RWPE1 (cell line): ENCODE data around the gene RBAK.
"Not testable (repeated sequence)": the region's sequence is repeated elsewhere in the genome, so short reads cannot be mapped to it uniquely, and the experiment has no call there.

ENCODE experiments used
- CTCF ChIA-PET: fragments of 350-600 bp; sonication (Branson Sonifier 250); formaldehyde crosslinking; extraction: SDS; loops from one replicate; lab custom pipeline; 2021; lab: Yijun Ruan, JAX
- POLR2A ChIA-PET: fragments of 400-600 bp; formaldehyde crosslinking; extraction: SDS; loops from one replicate; lab custom pipeline; 2020; ENCODE audit warnings: antibody characterized with exemption; ENCODE audit not compliant: low non-redundant PET; lab: Yijun Ruan, JAX
- DNase-seq: peaks from one replicate; pipeline ENCODE4 v3.0.0; 2012; ENCODE audit warnings: low spot score
- H3K27ac ChIP-seq: fragments of 450-650 bp; 2 replicates; pipeline ENCODE4 v1.5.1; 2017
- TF ChIP-seq, protein P1 (sequence below): fragments of 450-650 bp; conservative IDR thresholded peaks from 2 replicates; pipeline ENCODE4 v1.5.1; 2017; ENCODE audit warnings: low read depth, mild to moderate bottlenecking

RBAK gene

DNA sequence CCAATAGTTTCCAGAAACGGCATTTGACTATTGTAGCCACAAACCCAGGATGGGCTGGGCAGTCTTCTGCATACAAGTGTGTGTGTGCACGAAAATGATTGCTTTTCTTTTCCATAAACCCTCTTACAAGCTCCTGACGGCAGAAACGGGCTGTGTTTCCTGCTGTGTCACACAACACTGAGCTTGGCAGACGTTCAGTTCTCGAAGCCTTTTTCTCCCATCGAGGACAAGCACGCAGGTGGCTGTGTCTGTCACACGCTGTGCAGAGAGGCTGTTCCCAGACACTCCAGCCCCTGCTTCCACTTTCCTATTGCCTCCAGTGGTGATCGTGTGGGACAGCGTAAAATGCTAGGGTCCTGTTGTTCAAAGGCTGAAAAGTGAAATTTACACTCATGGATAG is 32.1 kb downstream of the RBAK start:
- no peak for DNase-seq
- ChIA-PET POLR2A (no interaction called here), CTCF (no interaction called here)
- H3K27ac ChIP-seq, result no peak overlapping the region
- TF ChIP-seq, protein P1, sequence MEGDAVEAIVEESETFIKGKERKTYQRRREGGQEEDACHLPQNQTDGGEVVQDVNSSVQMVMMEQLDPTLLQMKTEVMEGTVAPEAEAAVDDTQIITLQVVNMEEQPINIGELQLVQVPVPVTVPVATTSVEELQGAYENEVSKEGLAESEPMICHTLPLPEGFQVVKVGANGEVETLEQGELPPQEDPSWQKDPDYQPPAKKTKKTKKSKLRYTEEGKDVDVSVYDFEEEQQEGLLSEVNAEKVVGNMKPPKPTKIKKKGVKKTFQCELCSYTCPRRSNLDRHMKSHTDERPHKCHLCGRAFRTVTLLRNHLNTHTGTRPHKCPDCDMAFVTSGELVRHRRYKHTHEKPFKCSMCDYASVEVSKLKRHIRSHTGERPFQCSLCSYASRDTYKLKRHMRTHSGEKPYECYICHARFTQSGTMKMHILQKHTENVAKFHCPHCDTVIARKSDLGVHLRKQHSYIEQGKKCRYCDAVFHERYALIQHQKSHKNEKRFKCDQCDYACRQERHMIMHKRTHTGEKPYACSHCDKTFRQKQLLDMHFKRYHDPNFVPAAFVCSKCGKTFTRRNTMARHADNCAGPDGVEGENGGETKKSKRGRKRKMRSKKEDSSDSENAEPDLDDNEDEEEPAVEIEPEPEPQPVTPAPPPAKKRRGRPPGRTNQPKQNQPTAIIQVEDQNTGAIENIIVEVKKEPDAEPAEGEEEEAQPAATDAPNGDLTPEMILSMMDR, result no peak

DNA sequence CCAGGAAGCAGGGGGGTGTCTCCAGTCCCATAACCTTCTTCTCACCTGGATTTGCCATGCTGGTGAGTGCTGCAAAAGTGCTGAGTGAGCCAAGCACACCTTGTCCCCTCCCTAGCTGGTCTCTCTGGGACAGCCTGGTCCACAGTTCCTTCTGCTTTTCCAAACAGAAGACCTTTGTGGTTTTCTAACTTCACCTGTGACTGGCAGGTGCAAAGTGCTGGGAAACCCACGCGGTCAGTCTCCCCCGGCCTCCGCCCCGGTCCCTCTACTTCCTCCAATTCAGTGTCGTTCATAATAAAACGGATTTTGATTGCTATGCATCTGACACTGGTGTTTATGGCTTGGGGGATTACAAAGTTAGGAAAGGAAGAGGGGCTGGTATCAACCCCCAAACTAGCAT is 37.1 kb downstream of the RBAK start:
- CTCF ChIA-PET, result no interaction called here
- POLR2A ChIA-PET, result no interaction called here

DNA sequence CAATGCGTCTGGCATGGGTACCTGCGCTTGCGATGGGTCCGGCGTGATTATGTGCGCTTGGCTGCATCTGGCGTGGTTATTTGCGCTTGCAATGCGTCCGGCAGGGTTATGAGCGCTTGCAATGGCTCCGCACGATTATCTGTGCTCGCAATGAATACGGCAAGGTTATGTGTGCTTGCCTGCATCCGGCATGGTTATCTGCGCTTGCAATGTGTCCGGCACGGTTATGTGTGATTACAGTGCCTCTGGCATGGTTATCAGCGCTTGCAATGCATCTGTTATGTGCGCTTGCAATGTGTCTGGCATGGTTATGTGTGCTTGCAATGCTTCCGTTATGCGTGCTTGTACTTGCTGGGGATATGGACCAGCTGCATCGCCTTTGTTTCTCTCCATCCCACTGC is 37.7 kb downstream of the RBAK start:
- ChIA-PET CTCF (interaction anchor here (0.7 kb wide), 1 partner anchor 285 kb away, joined by 3 read pairs; no protein-coding TSS in a partner anchor), POLR2A (no interaction called here)
- DNase-seq, result no peak
- no peak overlapping the region for H3K27ac ChIP-seq
- TF ChIP-seq, protein P1, result no peak

More for the DNA sequence above, 37.1 kb downstream of the RBAK start:
- TF ChIP-seq, protein P1, result no peak
- no peak for DNase-seq
- H3K27ac ChIP-seq, result no peak overlapping the region

DNA sequence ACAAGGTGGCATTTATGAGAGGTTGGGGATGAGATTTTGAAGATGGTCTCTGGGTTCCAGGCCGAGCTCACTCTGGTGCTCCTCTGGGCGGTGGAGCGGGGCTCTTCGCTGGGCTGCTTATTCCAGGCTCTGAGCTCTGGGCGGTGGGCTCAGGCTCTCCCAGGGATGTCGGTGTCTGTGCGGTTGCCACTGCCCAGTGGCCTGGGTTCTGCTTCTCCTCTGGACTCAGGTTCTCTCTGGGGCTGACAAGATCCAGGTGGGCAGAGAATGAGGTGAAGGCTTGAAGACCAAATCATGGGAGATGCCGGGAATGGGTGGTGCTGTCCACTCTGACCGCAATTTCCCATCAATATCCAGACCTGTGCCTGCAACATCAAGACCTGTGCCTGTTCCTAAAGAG is 40.6 kb downstream of the RBAK start:
- ChIA-PET CTCF (interaction anchor here (0.7 to 2.8 kb wide), 2 partner anchors 33 to 289 kb away, joined by 8 to 25 read pairs; no protein-coding TSS in a partner anchor), POLR2A (no interaction called here)
- TF ChIP-seq, protein P1, result no peak
- DNase-seq, result no peak
- no peak overlapping the region for H3K27ac ChIP-seq

DNA sequence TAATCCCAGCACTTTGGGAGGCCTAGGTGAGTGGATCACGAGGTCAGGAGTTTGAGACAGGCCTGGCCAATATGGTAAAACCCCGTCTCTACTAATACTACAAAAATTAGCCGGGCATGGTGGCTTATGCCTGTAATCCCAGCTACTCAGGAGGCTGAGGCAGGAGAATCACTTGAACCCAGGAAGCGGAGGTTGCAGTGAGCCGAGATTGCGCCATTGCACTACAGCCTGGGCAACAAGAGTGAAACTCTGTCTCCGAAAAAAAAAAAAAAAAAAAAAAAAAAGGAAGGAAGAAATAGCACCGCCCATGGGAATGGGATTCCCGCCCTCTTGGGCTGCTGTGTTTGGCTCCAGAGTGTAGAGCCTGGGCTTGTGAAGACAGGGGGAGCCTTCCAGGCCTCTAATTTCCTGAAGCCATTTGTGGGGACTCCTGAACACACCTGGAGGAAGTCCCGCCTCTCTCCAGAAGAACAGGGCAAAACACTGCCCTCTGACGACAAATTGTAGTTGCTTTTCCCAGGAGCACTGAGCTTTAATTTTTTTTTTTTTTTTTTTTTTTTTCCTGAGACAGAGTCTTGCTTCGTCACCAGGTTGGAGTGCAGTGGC is 42.7 kb downstream of the RBAK start:
- POLR2A ChIA-PET, H3K27ac ChIP-seq: not testable (repeated sequence)
- DNase-seq, result peak; percentile 30
- CTCF ChIA-PET, result interaction anchor here (0.6 to 1.1 kb wide), 4 partner anchors 116 to 297 kb away, joined by 3 to 6 read pairs (median 4); no protein-coding TSS in a partner anchor

DNA sequence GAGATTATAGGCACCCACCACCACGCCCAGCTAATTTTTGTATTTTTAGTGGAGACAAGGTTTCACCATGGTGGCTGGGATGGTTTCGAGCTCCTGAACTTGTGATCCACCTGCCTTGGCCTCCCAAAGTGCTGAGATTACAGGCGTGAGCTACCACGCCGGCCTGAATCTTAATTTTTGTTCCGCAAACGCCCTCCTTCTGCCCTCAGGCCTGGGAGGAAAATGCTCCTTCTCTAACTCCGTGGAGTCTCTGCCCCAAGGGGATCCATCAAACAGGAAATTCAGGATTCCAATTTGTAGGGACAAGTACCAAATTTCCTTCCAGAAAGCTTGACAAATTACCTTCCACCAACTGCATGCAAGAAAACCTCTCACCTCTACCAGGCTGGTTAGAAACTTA is 43.2 kb downstream of the RBAK start:
- ChIA-PET POLR2A (no interaction called here), CTCF (interaction anchor here (0.5 to 1.1 kb wide), 4 partner anchors 116 to 297 kb away, joined by 4 to 6 read pairs (median 4); no protein-coding TSS in a partner anchor)
- DNase-seq, result no peak
- TF ChIP-seq, protein P1, result no peak
- no peak overlapping the region for H3K27ac ChIP-seq

DNA sequence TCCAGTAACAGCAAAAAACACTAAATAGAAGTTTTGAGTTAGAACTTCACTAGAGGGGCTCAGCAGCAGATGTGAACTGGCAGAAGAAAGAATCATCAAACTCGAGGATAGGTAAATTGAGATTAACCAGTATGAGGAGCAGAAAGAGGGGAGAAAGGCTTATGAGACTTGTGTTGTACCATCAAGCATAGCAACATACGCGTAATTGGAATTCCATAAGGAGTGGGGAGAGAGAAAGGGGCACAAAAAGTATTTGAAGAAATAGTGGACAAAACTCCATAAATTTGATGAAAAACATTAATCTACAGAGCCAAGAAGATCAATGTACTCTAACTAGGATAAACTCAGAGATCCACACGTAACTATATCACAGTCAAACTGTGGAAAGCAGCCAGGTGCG is 48.3 kb downstream of the RBAK start:
- TF ChIP-seq, protein P1, result no peak
- POLR2A ChIA-PET, result no interaction called here
- CTCF ChIA-PET, result no interaction called here
- no peak overlapping the region for H3K27ac ChIP-seq
- DNase-seq, result no peak
